H1 (cell line): ENCODE results near the gene MRPS5. TPM values are rescaled to one million over a fixed set of nuclear protein-coding genes. Genes with fewer than 3 reads are reported as not detected.

Experiments
- CTCF ChIA-PET: fragments of 300-600 bp; sonication (Branson Sonifier 250); formaldehyde crosslinking; loops from one replicate; lab custom pipeline; 2021; ENCODE audit not compliant: partially characterized antibody; lab: Charles Lee
- POLR2A ChIA-PET: fragments of 300-600 bp; sonication (Branson Sonifier 250); formaldehyde crosslinking; loops from one replicate; lab custom pipeline; 2021; ENCODE audit warnings: inconsistent platforms; ENCODE audit not compliant: partially characterized antibody; lab: Charles Lee
- DNase-seq, 2 experiments: peaks; one replicate each; pipeline versions ENCODE4 v3.0.0 to v3.0.0-alpha.2; 2010 to 2022; ENCODE audit warnings: low spot score in 2 of 2, low read depth in 1 of 2, mixed read lengths in 1 of 2
- FAIRE-seq: peaks from 2 replicates; lab custom pipeline; 2011; peaks lifted over from hg19 to GRCh38; lab: Jason Lieb, UNC
- H2AFZ ChIP-seq: 2 replicates; pipeline ENCODE4 v1.8.1; 2012; ENCODE audit warnings: low read length, inconsistent platforms
- H2AK5ac ChIP-seq: 2 replicates; pipeline ENCODE4 v1.6.1; 2013; ENCODE audit warnings: low read depth, low read length
- H2BK120ac ChIP-seq: replicated peaks from 2 replicates; pipeline ENCODE3; 2013; ENCODE audit warnings: low read depth, low read length, inconsistent platforms
- H2BK12ac ChIP-seq: 2 replicates; pipeline ENCODE4 v1.6.1; 2013; ENCODE audit warnings: low read depth, low read length
- H2BK15ac ChIP-seq: 2 replicates; pipeline ENCODE4 v1.6.1; 2013; ENCODE audit warnings: low read length
- H2BK20ac ChIP-seq: 2 replicates; pipeline ENCODE4 v1.6.1; 2013; ENCODE audit warnings: low read length
- H2BK5ac ChIP-seq: 2 replicates; pipeline ENCODE4 v1.6.1; 2013; ENCODE audit warnings: low read depth, low read length
- H3K14ac ChIP-seq: 2 replicates; pipeline ENCODE4 v1.6.1; 2013; ENCODE audit warnings: inconsistent platforms; ENCODE audit not compliant: insufficient read length
- H3K18ac ChIP-seq: 2 replicates; pipeline ENCODE4 v1.6.1; 2013; ENCODE audit warnings: low read length; ENCODE audit errors: extremely low read depth
- H3K23ac ChIP-seq: 2 replicates; pipeline ENCODE4 v1.6.1; 2013; ENCODE audit warnings: inconsistent platforms; ENCODE audit not compliant: insufficient read length
- H3K23me2 ChIP-seq: 2 replicates; pipeline ENCODE4 v1.6.1; 2013; ENCODE audit warnings: low read depth, low read length
- H3K27ac ChIP-seq: 2 replicates; pipeline ENCODE4 v1.6.1; 2011; ENCODE audit warnings: low read depth, low read length, inconsistent platforms
- H3K27me3 ChIP-seq, 4 experiments: replicated peaks in 1 of 4; 1 replicate in 1 of 4; 2 replicates in 3 of 4; pipeline versions ENCODE4 v1.6.1 to v1.8.1; 2011 to 2013; ENCODE audit warnings: low read length in 3 of 4, mild to moderate bottlenecking in 3 of 4, inconsistent platforms in 2 of 4, mixed read lengths in 2 of 4, moderate library complexity in 1 of 4; ENCODE audit not compliant: control insufficient read depth in 3 of 4, insufficient read depth in 3 of 4; ENCODE audit errors: extremely low read depth in 1 of 4
- H3K36me3 ChIP-seq, 4 experiments: 2 replicates each; pipeline versions ENCODE4 v1.6.1 to v1.8.1; 2011 to 2013; ENCODE audit warnings: mild to moderate bottlenecking in 4 of 4, low read length in 3 of 4, moderate library complexity in 2 of 4, control low read depth in 1 of 4, inconsistent platforms in 1 of 4; ENCODE audit not compliant: insufficient read depth in 4 of 4, control insufficient read depth in 2 of 4
- H3K4ac ChIP-seq: replicated peaks from 2 replicates; pipeline ENCODE3; 2013; ENCODE audit warnings: low read length, low read depth, mixed read lengths, inconsistent platforms; ENCODE audit not compliant: insufficient read length
- H3K4me1 ChIP-seq, 4 experiments: replicated peaks in 1 of 4; 1 replicate in 1 of 4; 2 replicates in 3 of 4; pipeline versions ENCODE4 v1.6.1 to v1.8.1; 2011 to 2013; ENCODE audit warnings: low read length in 3 of 4, inconsistent platforms in 2 of 4, mixed read lengths in 1 of 4; ENCODE audit not compliant: insufficient read depth in 4 of 4, control insufficient read depth in 3 of 4
- H3K4me2 ChIP-seq, 2 experiments: 2 replicates each; pipeline versions ENCODE4 v1.6.1 to v1.8.1; 2011 to 2013; ENCODE audit warnings: low read depth in 2 of 2, low read length in 2 of 2, control low read depth in 1 of 2, inconsistent platforms in 1 of 2, mild to moderate bottlenecking in 1 of 2; ENCODE audit not compliant: insufficient read depth in 1 of 2
- H3K4me3 ChIP-seq, 4 experiments: fragments of 200-600, 300-600 bp in 1 of 4; sonication (generic), shearing (Covaris generic), sonication (Bioruptor Twin) in 1 of 4; 2 replicates each; pipeline versions ENCODE4 v1.5.1 to v1.8.1; 2011 to 2016; ENCODE audit warnings: low read length in 4 of 4, low read depth in 3 of 4, control low read depth in 2 of 4, inconsistent platforms in 2 of 4, mild to moderate bottlenecking in 2 of 4, mixed read lengths in 1 of 4, moderate library complexity in 1 of 4; ENCODE audit not compliant: insufficient read depth in 2 of 4; ENCODE audit errors: extremely low read depth in 1 of 4
- H3K56ac ChIP-seq: replicated peaks from 2 replicates; pipeline ENCODE3; 2013; ENCODE audit warnings: low read depth, mild to moderate bottlenecking, mixed read lengths, low read length, inconsistent platforms; ENCODE audit not compliant: insufficient read length
- H3K79me1 ChIP-seq: 2 replicates; pipeline ENCODE4 v1.6.1; 2013; ENCODE audit warnings: low read depth, low read length, control low read depth
- H3K79me2 ChIP-seq, 2 experiments: 2 replicates each; pipeline versions ENCODE4 v1.6.1 to v1.8.1; 2012 to 2013; ENCODE audit warnings: low read length in 2 of 2, mild to moderate bottlenecking in 2 of 2, inconsistent platforms in 1 of 2; ENCODE audit not compliant: insufficient read depth in 2 of 2, control insufficient read depth in 1 of 2
- H3K9ac ChIP-seq, 4 experiments: replicated peaks in 1 of 4; 1 replicate in 1 of 4; 2 replicates in 3 of 4; pipeline versions ENCODE4 v1.6.1 to v1.8.1; 2011 to 2013; ENCODE audit warnings: low read depth in 3 of 4, low read length in 3 of 4, control low read depth in 2 of 4, mild to moderate bottlenecking in 2 of 4, moderate library complexity in 2 of 4, inconsistent platforms in 1 of 4; ENCODE audit errors: extremely low read depth in 1 of 4
- H3K9me3 ChIP-seq, 2 experiments: 2 replicates each; pipeline versions ENCODE4 v1.6.1 to v1.8.1; 2012 to 2013; ENCODE audit warnings: mild to moderate bottlenecking in 2 of 2, moderate library complexity in 2 of 2, control low read depth in 1 of 2, inconsistent platforms in 1 of 2, low read depth in 1 of 2, low read length in 1 of 2, mixed read lengths in 1 of 2; ENCODE audit not compliant: insufficient read depth in 2 of 2
- H4K20me1 ChIP-seq, 2 experiments: replicated peaks in 1 of 2; 2 replicates each; pipeline versions ENCODE3 to v1.8.1; 2011 to 2013; ENCODE audit warnings: inconsistent platforms in 2 of 2, low read length in 2 of 2, mild to moderate bottlenecking in 1 of 2; ENCODE audit not compliant: insufficient read depth in 2 of 2, control insufficient read depth in 1 of 2
- H4K5ac ChIP-seq: 2 replicates; pipeline ENCODE4 v1.6.1; 2013; ENCODE audit warnings: low read length, low read depth, mixed read lengths, inconsistent platforms; ENCODE audit not compliant: insufficient read length
- H4K8ac ChIP-seq: 2 replicates; pipeline ENCODE4 v1.8.0; 2013; ENCODE audit warnings: mild to moderate bottlenecking, moderate library complexity, low read length, inconsistent platforms; ENCODE audit not compliant: insufficient read depth; ENCODE audit errors: extremely low read depth
- H4K91ac ChIP-seq: replicated peaks from 2 replicates; pipeline ENCODE3; 2013; ENCODE audit warnings: low read length, mixed read lengths, inconsistent platforms; ENCODE audit not compliant: insufficient read length
- EZH2 ChIP-seq: fragments of 200-600 bp; sonication (generic); IDR thresholded peaks from 2 replicates; pipeline ENCODE4 v1.7.1; 2012; ENCODE audit warnings: low read depth, mild to moderate bottlenecking, moderate library complexity, low read length, inconsistent platforms; ENCODE audit not compliant: severe bottlenecking
- RFX5 ChIP-seq: IDR thresholded peaks from 2 replicates; pipeline ENCODE4 v1.6.1; 2011; ENCODE audit warnings: low read depth, low read length, improper control_type of control experiment, borderline replicate concordance
- whole genome bisulfite sequencing, 2 experiments: shearing (Covaris generic) in 1 of 2; methylation state at CpG; one replicate each; pipeline versions ENCODE4 v1.1.6 to v1.1.7; 2013 to 2015; ENCODE audit warnings: low lambda C conversion rate in 2 of 2, mixed read lengths in 2 of 2, inconsistent platforms in 1 of 2, low coverage in 1 of 2, missing lambda C conversion rate in 1 of 2; ENCODE audit not compliant: insufficient replicate concordance in 2 of 2, insufficient coverage in 1 of 2, insufficient read length in 1 of 2; ENCODE audit errors: extremely low coverage in 1 of 2, missing lambda C conversion rate in 1 of 2; 5-methylcytosine and 5-hydroxymethylcytosine counted together
- polyA plus RNA-seq, 7 experiments: library from polyadenylated mRNA; depleted of rRNA in 3 of 7; stranded (reverse) in 5 of 7; unstranded in 2 of 7; fragments of >200 nt in 5 of 7; fragments of 200-250 nt in 2 of 7; gene quantifications; 1 replicate in 5 of 7; 2 replicates in 1 of 7; 4 replicates in 1 of 7; pipeline versions ENCODE4 v1.2.1 to v1.2.3, GENCODE V29; 2011 to 2013; ENCODE audit warnings: missing spikeins in 2 of 7, mixed read lengths in 2 of 7
- total RNA-seq: library from RNA; stranded (reverse); fragmentation: NEBNext Ultra II Directional; extraction: Animal tissue kit (Norgen Biotek cat#: 25700); gene quantifications from 2 replicates; pipeline ENCODE4 v1.2.1, GENCODE V29; 2021

MRPS5 gene
- total and polyA plus RNA-seq, 2 of the 8 experiments (the other 6 are each of a cell fraction or from before 2014, with no cell fraction given) = 36.7 to 53.0 TPM

- Histone ChIP-seq H2BK20ac (no peak overlapping the region), H2AFZ (no peak overlapping the region), H4K5ac (no peak overlapping the region), H3K4me3 (no peak overlapping the region), H3K56ac (no peak overlapping the region), H3K14ac (no peak overlapping the region), H3K18ac (no peak overlapping the region), H4K20me1 (no peaks in the 10 kb centered on the region), H4K91ac (no peak overlapping the region), H2BK12ac (no peak overlapping the region), H3K23ac (no peak overlapping the region), H4K8ac (no peak overlapping the region), H3K27ac (no peak overlapping the region), H3K36me3 (no peaks in the 10 kb centered on the region), H3K79me1 (no peaks in the 10 kb centered on the region; the same call in 1 of the 2 replicates), H3K9ac (no peak overlapping the region), H3K27me3 (no peaks in the 10 kb centered on the region), H2BK5ac (no peak overlapping the region), H2AK5ac (no peak overlapping the region), H3K4me1 (no peaks in the 10 kb centered on the region; a peak in 1 of 7 replicates), H3K4ac (no peak overlapping the region), H2BK15ac (no peak overlapping the region), H3K9me3 (peaks cover 79 to 94% of the 10 kb centered on the region in 2 experiments), H3K4me2 (no peak overlapping the region), H3K23me2 (no peaks in the 10 kb centered on the region), H3K79me2 (no peaks in the 10 kb centered on the region), H2BK120ac (no peak overlapping the region)
- DNase-seq = no peak
- FAIRE-seq = no peak
- ChIA-PET CTCF (no interaction called here), POLR2A (no interaction called here)
- WGBS, 2 experiments = 86% methylated on average over 10 of the region's 13 CpGs; no CpG with 5 or more reads in 1 of the 2 experiments
- TF ChIP-seq EZH2 (no peak), RFX5 (no peak)
- TF ChIP-seq, all 59 proteins: peak for 0
Measured at GRCh38 chr2:95046371-95047112, 75.1 kb downstream of the MRPS5 start.
